ENCODE data around the gene RAET1L.

DNA sequence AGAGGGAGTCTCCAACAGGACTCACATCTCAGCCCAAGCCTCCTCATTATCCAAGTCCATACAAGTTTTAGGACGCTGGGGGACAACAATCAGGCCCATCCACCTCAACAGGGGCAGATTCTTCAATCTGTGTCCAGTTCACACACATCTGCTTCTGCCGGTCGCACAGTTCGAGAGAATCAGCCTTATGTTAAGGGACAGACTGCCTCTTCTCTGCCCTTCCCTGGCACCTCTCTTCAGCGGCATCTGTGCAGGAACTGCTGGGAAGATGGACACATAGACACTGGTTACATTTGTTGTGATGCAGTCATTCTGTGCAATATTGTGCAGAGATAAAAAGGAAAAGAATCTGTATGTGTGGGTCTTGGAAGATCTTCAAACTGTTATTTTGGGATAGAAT, 40.6 kb downstream of the RAET1L start:
- TF ChIP-seq CTCF (IDR thresholded peaks at IDR 0.05): no peak
- TF ChIP-seq POLR2A (IDR thresholded peaks at IDR 0.05): no peak

Measured in adrenal gland (tissue), 5 donors.